ENCODE measurements around the gene TRAF1.

TRAF1 gene

DNA sequence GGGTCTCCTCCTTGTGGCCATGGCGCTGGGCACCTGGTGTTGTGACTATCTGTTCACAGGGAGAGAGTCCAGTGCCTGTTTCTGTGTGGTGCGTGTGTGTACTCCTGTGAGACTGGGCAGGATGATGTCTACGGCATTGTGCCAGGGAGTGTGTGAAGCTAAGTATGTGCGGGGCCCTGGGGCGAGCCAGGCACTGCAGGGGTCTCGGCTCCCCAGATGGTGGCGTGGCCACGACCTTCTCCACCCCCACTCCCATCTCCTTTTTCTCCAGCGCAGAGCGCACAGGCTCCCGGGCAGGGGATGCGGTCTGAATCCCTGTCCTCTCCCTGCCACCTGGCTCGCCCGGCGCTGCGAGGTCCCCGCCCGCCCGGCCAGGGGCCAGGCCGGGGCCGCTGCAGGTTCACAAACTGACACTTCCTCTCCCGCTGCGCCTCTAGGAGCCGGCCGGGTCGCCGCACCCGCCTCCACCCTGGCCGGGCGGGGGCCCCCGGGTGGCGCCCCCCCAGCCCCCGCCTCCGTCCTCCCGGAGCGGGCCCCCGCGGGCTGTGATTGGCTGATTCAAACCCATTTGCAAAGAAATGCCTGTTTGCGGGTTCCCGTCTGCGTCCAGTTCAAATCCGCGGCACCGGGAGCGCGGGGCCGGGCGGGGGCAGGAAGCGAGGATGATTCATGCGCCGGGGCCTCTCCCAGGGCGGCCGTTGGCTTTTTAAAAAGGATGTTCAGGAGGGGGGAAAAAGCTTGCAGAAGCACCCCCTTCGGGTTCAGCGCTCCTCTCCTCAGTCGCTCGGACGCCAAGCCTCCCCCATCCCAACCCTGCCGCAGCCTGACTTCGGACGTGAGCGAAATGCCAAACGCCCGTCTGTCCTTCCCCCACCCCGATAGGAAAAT lies 50.4 kb downstream of the TRAF1 start:
- no peak overlapping the region; the same call in 1 of the 2 replicates for H2AFZ ChIP-seq (ENCODE audit: low read length)

GRCh38 chr9:120875643-120875953 lies 51.0 kb downstream of the TRAF1 start:
- Histone ChIP-seq H3K27me3 (ENCODE audit: insufficient read depth, low read length, poor library complexity, severe bottlenecking) (no peaks in the 10 kb centered on the region), H3K4me3 (ENCODE audit: low read length, poor library complexity, severe bottlenecking) (peak overlapping the region; percentile 80), H3F3A (ENCODE audit: low read depth) (peaks cover 8% of the 10 kb centered on the region; the same call in 1 of the 2 replicates), H2AFZ (ENCODE audit: low read length) (no peak overlapping the region), H3K4me2 (ENCODE audit: low read depth, low read length, poor library complexity, severe bottlenecking) (peak overlapping the region; percentile 97), H3K36me3 (ENCODE audit: insufficient read depth, low read length) (peaks cover 35% of the 10 kb centered on the region), H3K79me2 (ENCODE audit: insufficient read depth, low read length) (peaks cover 76% of the 10 kb centered on the region), H3K9me2 (replicated peaks; ENCODE audit: low read depth, low read length) (no peaks in the 10 kb centered on the region), H4K20me1 (ENCODE audit: insufficient read depth, low read length, poor library complexity, severe bottlenecking) (peaks cover 7% of the 10 kb centered on the region), H3K4me1 (ENCODE audit: insufficient read depth, low read length, poor library complexity, severe bottlenecking) (peaks cover 69% of the 10 kb centered on the region), H3K9me3 (ENCODE audit: insufficient read depth, low read depth, low read length) (no peaks in the 10 kb centered on the region), H3K9ac (ENCODE audit: low read depth, low read length, poor library complexity, severe bottlenecking) (peak overlapping the region; percentile 99)
- TF ChIP-seq EZH2phosphoT487 (IDR thresholded peaks at IDR 0.05; ENCODE audit: borderline replicate concordance): no peak
- TF ChIP-seq, protein P1, sequence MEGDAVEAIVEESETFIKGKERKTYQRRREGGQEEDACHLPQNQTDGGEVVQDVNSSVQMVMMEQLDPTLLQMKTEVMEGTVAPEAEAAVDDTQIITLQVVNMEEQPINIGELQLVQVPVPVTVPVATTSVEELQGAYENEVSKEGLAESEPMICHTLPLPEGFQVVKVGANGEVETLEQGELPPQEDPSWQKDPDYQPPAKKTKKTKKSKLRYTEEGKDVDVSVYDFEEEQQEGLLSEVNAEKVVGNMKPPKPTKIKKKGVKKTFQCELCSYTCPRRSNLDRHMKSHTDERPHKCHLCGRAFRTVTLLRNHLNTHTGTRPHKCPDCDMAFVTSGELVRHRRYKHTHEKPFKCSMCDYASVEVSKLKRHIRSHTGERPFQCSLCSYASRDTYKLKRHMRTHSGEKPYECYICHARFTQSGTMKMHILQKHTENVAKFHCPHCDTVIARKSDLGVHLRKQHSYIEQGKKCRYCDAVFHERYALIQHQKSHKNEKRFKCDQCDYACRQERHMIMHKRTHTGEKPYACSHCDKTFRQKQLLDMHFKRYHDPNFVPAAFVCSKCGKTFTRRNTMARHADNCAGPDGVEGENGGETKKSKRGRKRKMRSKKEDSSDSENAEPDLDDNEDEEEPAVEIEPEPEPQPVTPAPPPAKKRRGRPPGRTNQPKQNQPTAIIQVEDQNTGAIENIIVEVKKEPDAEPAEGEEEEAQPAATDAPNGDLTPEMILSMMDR (conservative IDR thresholded peaks at IDR 0.05; ENCODE audit: low read length): no peak

More for the DNA sequence above, 50.4 kb downstream of the TRAF1 start:
- peak overlapping the region; percentile 99 for H3K9ac ChIP-seq (ENCODE audit: low read depth, low read length, poor library complexity, severe bottlenecking)
- peaks cover 8% of the 10 kb centered on the region; the same call in 1 of the 2 replicates for H3F3A ChIP-seq (ENCODE audit: low read depth)
- H3K36me3 ChIP-seq (ENCODE audit: insufficient read depth, low read length): peaks cover 33% of the 10 kb centered on the region
- no peak for TF ChIP-seq EZH2phosphoT487 (IDR thresholded peaks at IDR 0.05; ENCODE audit: borderline replicate concordance)
- TF ChIP-seq, protein P1 (conservative IDR thresholded peaks at IDR 0.05; ENCODE audit: low read length): peak; percentile 39
- H3K9me3 ChIP-seq (ENCODE audit: insufficient read depth, low read depth, low read length): no peaks in the 10 kb centered on the region
- no peaks in the 10 kb centered on the region for H3K9me2 ChIP-seq (replicated peaks; ENCODE audit: low read depth, low read length)
- H3K4me3 ChIP-seq (ENCODE audit: low read length, poor library complexity, severe bottlenecking): peak overlapping the region; percentile 80
- H3K27me3 ChIP-seq (ENCODE audit: insufficient read depth, low read length, poor library complexity, severe bottlenecking): no peaks in the 10 kb centered on the region
- peaks cover 70% of the 10 kb centered on the region for H3K79me2 ChIP-seq (ENCODE audit: insufficient read depth, low read length)
- H3K4me2 ChIP-seq (ENCODE audit: low read depth, low read length, poor library complexity, severe bottlenecking): peak overlapping the region; percentile 97
- H3K4me1 ChIP-seq (ENCODE audit: insufficient read depth, low read length, poor library complexity, severe bottlenecking): peaks cover 64% of the 10 kb centered on the region
- peaks cover 7% of the 10 kb centered on the region for H4K20me1 ChIP-seq (ENCODE audit: insufficient read depth, low read length, poor library complexity, severe bottlenecking)

GRCh38 chr9:120875195-120875565 lies 51.4 kb downstream of the TRAF1 start:
- H2AFZ ChIP-seq (ENCODE audit: low read length): no peak overlapping the region
- H3K9ac ChIP-seq (ENCODE audit: low read depth, low read length, poor library complexity, severe bottlenecking): peak overlapping the region; percentile 99
- peak overlapping the region; percentile 80 for H3K4me3 ChIP-seq (ENCODE audit: low read length, poor library complexity, severe bottlenecking)
- H3K4me2 ChIP-seq (ENCODE audit: low read depth, low read length, poor library complexity, severe bottlenecking): peak overlapping the region; percentile 97
- TF ChIP-seq, protein P1 (conservative IDR thresholded peaks at IDR 0.05; ENCODE audit: low read length): no peak
- no peak for TF ChIP-seq EZH2phosphoT487 (IDR thresholded peaks at IDR 0.05; ENCODE audit: borderline replicate concordance)
- peaks cover 8% of the 10 kb centered on the region; the same call in 1 of the 2 replicates for H3F3A ChIP-seq (ENCODE audit: low read depth)
- H3K9me2 ChIP-seq (replicated peaks; ENCODE audit: low read depth, low read length): no peaks in the 10 kb centered on the region
- H3K9me3 ChIP-seq (ENCODE audit: insufficient read depth, low read depth, low read length): no peaks in the 10 kb centered on the region
- H3K79me2 ChIP-seq (ENCODE audit: insufficient read depth, low read length): peaks cover 80% of the 10 kb centered on the region
- H3K36me3 ChIP-seq (ENCODE audit: insufficient read depth, low read length): peaks cover 40% of the 10 kb centered on the region
- no peaks in the 10 kb centered on the region for H3K27me3 ChIP-seq (ENCODE audit: insufficient read depth, low read length, poor library complexity, severe bottlenecking)
- peaks cover 73% of the 10 kb centered on the region for H3K4me1 ChIP-seq (ENCODE audit: insufficient read depth, low read length, poor library complexity, severe bottlenecking)
- H4K20me1 ChIP-seq (ENCODE audit: insufficient read depth, low read length, poor library complexity, severe bottlenecking): peaks cover 7% of the 10 kb centered on the region
